ENCODE data around the gene DSE.

GRCh38 chr6:116476002-116476678 is 105.4 kb downstream of the DSE start:
- TF ChIP-seq POLR2A (IDR thresholded peaks at IDR 0.05) (no peak), CTCF (IDR thresholded peaks at IDR 0.05) (no peak), EP300 (IDR thresholded peaks at IDR 0.05) (no peak)
